Fibroblast of lung (primary cell): ENCODE measurements around the gene DENND4A. TPM values are rescaled to one million over a fixed set of nuclear protein-coding genes. Genes with fewer than 3 reads are reported as not detected.

ENCODE experiments used
- DNase-seq, 2 donors: peaks; one replicate each; pipeline versions ENCODE4 v3.0.0 to v3.0.0-alpha.2; 2010; ENCODE audit warnings: low read depth in 2 of 2
- H2AFZ ChIP-seq: 2 replicates; pipeline ENCODE4 v1.5.1; 2012; ENCODE audit warnings: low read length, control low read depth, inconsistent platforms
- H3K27ac ChIP-seq: 2 replicates; pipeline ENCODE4 v1.5.1; 2011; ENCODE audit warnings: low read length, control low read depth; ENCODE audit not compliant: insufficient read depth
- H3K27me3 ChIP-seq: 2 replicates; pipeline ENCODE4 v1.5.1; 2011; ENCODE audit warnings: mild to moderate bottlenecking, low read length; ENCODE audit not compliant: control insufficient read depth, insufficient read depth
- H3K36me3 ChIP-seq: 2 replicates; pipeline ENCODE4 v1.5.1; 2011; ENCODE audit warnings: low read length; ENCODE audit not compliant: control insufficient read depth, insufficient read depth
- H3K4me1 ChIP-seq: 2 replicates; pipeline ENCODE4 v1.5.1; 2011; ENCODE audit warnings: low read length; ENCODE audit not compliant: control insufficient read depth, insufficient read depth; ENCODE audit errors: extremely low read depth
- H3K4me2 ChIP-seq: 2 replicates; pipeline ENCODE4 v1.5.1; 2011; ENCODE audit warnings: low read length, control low read depth; ENCODE audit not compliant: insufficient read depth; ENCODE audit errors: extremely low read depth
- H3K4me3 ChIP-seq, 4 experiments: fragments of 200-600 bp in 1 of 4; sonication (generic) in 1 of 4; replicated peaks in 1 of 4; 2 replicates each; pipeline ENCODE4 v1.5.1; 2011 to 2016; ENCODE audit warnings: low read length in 4 of 4, low read depth in 3 of 4, mild to moderate bottlenecking in 3 of 4, control low read depth in 2 of 4, inconsistent platforms in 1 of 4, mixed read lengths in 1 of 4; ENCODE audit not compliant: insufficient read depth in 1 of 4; ENCODE audit errors: control extremely low read depth in 1 of 4
- H3K79me2 ChIP-seq: 2 replicates; pipeline ENCODE4 v1.5.1; 2012; ENCODE audit warnings: mild to moderate bottlenecking, low read length, inconsistent platforms; ENCODE audit not compliant: control insufficient read depth, insufficient read depth
- H3K9ac ChIP-seq: 2 replicates; pipeline ENCODE4 v1.5.1; 2011; ENCODE audit warnings: mild to moderate bottlenecking, low read length, control low read depth; ENCODE audit not compliant: insufficient read depth
- H3K9me3 ChIP-seq: 2 replicates; pipeline ENCODE4 v1.5.1; 2012; ENCODE audit warnings: low read depth, low read length; ENCODE audit not compliant: control insufficient read depth, insufficient read depth
- H4K20me1 ChIP-seq: 2 replicates; pipeline ENCODE4 v1.5.1; 2011; ENCODE audit warnings: low read length; ENCODE audit not compliant: control insufficient read depth, insufficient read depth; ENCODE audit errors: extremely low read depth
- EZH2 ChIP-seq: IDR thresholded peaks from 2 replicates; pipeline ENCODE4 v1.5.1; 2012; ENCODE audit warnings: low read length, control low read depth, mild to moderate bottlenecking; ENCODE audit errors: missing control alignments
- polyA plus RNA-seq, 2 donors: library from polyadenylated mRNA; depleted of rRNA in 1 of 2; stranded (reverse) in 1 of 2; unstranded in 1 of 2; fragments of >200 nt; gene quantifications; 2 replicates each; pipeline ENCODE4 v1.2.1, GENCODE V29; 2011 to 2012; ENCODE audit warnings: missing spikeins in 1 of 2
- total RNA-seq: library from RNA; depleted of rRNA; stranded (reverse); fragments of >200 nt; gene quantifications from 2 replicates; pipeline ENCODE4 v1.2.1, GENCODE V29; 2014
- TF ChIP-seq, protein P1 (sequence below), 2 donors: IDR thresholded peaks in 1 of 2; conservative IDR thresholded peaks in 1 of 2; 1 replicate in 1 of 2; 2 replicates in 1 of 2; pipeline ENCODE4 v1.5.1; 2011 to 2012; ENCODE audit warnings: low read length in 2 of 2, control low read depth in 1 of 2, inconsistent platforms in 1 of 2, low read depth in 1 of 2, mild to moderate bottlenecking in 1 of 2

DENND4A gene
- total and polyA plus RNA-seq, 2 donors (not counting 1 experiment from before 2014, with no cell fraction given), result 16.7 to 30.6 TPM

DNA sequence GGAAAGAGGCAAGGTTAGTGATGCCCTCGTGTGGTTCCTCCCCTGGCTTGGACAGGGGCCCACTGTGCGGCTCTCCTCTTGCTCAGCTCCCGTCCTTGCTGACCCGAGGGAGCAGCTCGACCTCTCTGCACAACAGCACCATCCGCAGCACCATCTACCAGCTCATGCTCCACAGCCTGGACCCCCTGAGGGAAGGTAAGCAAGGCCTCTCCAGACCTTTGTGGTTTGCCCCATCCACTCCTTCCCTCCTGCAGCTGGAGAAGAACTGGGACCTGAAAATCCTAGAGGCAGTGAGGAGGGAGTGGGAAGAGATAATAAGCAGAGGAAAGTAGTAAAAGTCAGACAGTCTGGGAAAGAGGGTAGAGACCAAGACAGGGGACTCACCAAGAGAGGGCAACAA is 152.6 kb downstream of the DENND4A start:
- Histone ChIP-seq H3K4me1 (no peaks in the 10 kb centered on the region), H3K4me2 (no peak overlapping the region), H3K4me3 (no peak overlapping the region), H3K9me3 (no peaks in the 10 kb centered on the region), H3K79me2 (no peaks in the 10 kb centered on the region), H3K27ac (no peak overlapping the region), H3K27me3 (no peaks in the 10 kb centered on the region), H3K9ac (no peak overlapping the region), H3K36me3 (no peaks in the 10 kb centered on the region), H2AFZ (no peak overlapping the region), H4K20me1 (no peaks in the 10 kb centered on the region)
- TF ChIP-seq, protein P1, sequence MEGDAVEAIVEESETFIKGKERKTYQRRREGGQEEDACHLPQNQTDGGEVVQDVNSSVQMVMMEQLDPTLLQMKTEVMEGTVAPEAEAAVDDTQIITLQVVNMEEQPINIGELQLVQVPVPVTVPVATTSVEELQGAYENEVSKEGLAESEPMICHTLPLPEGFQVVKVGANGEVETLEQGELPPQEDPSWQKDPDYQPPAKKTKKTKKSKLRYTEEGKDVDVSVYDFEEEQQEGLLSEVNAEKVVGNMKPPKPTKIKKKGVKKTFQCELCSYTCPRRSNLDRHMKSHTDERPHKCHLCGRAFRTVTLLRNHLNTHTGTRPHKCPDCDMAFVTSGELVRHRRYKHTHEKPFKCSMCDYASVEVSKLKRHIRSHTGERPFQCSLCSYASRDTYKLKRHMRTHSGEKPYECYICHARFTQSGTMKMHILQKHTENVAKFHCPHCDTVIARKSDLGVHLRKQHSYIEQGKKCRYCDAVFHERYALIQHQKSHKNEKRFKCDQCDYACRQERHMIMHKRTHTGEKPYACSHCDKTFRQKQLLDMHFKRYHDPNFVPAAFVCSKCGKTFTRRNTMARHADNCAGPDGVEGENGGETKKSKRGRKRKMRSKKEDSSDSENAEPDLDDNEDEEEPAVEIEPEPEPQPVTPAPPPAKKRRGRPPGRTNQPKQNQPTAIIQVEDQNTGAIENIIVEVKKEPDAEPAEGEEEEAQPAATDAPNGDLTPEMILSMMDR (conservative IDR thresholded peaks at IDR 0.05 in 1 of 2, IDR thresholded peaks at IDR 0.05 in 1 of 2; ENCODE audit: low read depth in 1 of 2, low read length in 2 of 2), result no peak
- no peak for TF ChIP-seq EZH2
- DNase-seq, result no peak

DNA sequence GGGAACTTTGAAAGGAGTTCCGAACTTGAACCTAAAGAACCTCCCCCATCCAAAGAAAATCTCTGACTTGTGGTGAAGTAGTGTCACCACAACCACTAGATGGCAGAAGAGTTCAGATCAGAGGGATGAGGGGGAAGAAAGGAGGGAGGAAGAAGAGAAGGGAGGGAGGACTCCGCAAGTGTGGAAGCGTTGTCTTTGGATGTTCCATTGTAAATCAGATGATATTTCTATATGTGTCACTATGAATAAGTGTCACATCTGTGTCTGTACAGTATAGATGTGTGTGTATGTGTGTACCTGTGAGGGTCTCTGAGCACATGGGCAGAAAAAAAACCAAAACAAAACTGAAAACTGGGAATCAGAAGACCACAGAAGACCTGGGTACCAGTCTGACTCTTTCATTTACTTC is 153.4 kb downstream of the DENND4A start:
- Histone ChIP-seq H3K27ac (no peak overlapping the region), H3K27me3 (no peaks in the 10 kb centered on the region), H4K20me1 (no peaks in the 10 kb centered on the region), H3K4me1 (no peaks in the 10 kb centered on the region), H3K4me3 (peak overlapping the region in 1 of 4 experiments; percentile 6), H2AFZ (peak overlapping the region; percentile 45), H3K9ac (no peak overlapping the region), H3K4me2 (peak overlapping the region; percentile 72), H3K36me3 (no peaks in the 10 kb centered on the region), H3K9me3 (no peaks in the 10 kb centered on the region), H3K79me2 (no peaks in the 10 kb centered on the region)
- TF ChIP-seq EZH2, result no peak
- TF ChIP-seq, protein P1 (conservative IDR thresholded peaks at IDR 0.05 in 1 of 2, IDR thresholded peaks at IDR 0.05 in 1 of 2; ENCODE audit: low read depth in 1 of 2, low read length in 2 of 2), result peak; percentile 82
- DNase-seq, result peak; percentile 76 to 86

DNA sequence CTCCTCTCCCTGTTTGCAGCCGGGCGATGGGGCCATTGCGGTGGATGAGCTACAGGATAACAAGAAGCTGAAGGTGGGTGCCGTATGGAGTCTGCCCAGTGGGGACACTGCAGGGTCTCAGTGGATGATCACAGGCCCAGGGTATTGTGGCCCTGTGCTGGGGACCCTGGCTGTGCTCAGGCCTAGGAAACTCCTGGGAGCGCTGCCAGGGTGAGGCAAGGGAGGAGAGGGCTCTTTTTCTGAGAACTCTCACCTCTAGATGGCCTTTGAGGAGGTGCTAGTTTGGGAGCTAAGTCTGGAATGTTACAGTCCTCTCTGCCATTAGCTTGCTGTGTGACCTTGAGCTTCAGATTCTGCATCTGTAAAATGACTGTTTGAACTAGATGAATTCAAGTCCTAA is 154.0 kb downstream of the DENND4A start:
- Histone ChIP-seq H4K20me1 (no peaks in the 10 kb centered on the region), H3K4me2 (no peak overlapping the region), H3K4me1 (no peaks in the 10 kb centered on the region), H3K27me3 (no peaks in the 10 kb centered on the region), H3K79me2 (no peaks in the 10 kb centered on the region), H3K9ac (no peak overlapping the region), H3K9me3 (no peaks in the 10 kb centered on the region), H3K27ac (no peak overlapping the region), H3K36me3 (no peaks in the 10 kb centered on the region), H2AFZ (no peak overlapping the region), H3K4me3 (no peak overlapping the region)
- TF ChIP-seq, protein P1 (conservative IDR thresholded peaks at IDR 0.05 in 1 of 2, IDR thresholded peaks at IDR 0.05 in 1 of 2; ENCODE audit: low read depth in 1 of 2, low read length in 2 of 2), result no peak
- no peak for TF ChIP-seq EZH2
- DNase-seq, result no peak
